ENCODE measurements around the gene DCP1B.
"Not testable (repeated sequence)": the region's sequence is repeated elsewhere in the genome, so short reads cannot be mapped to it uniquely, and the experiment has no call there.

DCP1B gene

GRCh38 chr12:1956716-1957115, 47.5 kb downstream of the DCP1B start:
- Histone ChIP-seq H3K36me3 (replicated peaks) (peaks cover 11% of the 10 kb centered on the region), H3K4me3 (ENCODE audit: low read depth, low read length) (no peak overlapping the region), H3K27ac (no peak overlapping the region), H3K27me3 (replicated peaks) (no peaks in the 10 kb centered on the region)
- in situ Hi-C loops (cut with HindIII; ENCODE audit: low pct_ligation_motif_present, low sequenced_read_pairs) = loop anchor here (25.0 kb wide), 1 partner anchor 269 kb away; the partner anchor contains the start of gene ADIPOR2
- no peak for DNase-seq
- TF ChIP-seq CTCF (IDR thresholded peaks at IDR 0.05; ENCODE audit: low read depth, low read length, missing control alignments) = no peak

- H3K27ac ChIP-seq = no peak overlapping the region
Observed at GRCh38 chr12:1949771-1950470, 54.3 kb downstream of the DCP1B start.

DNA sequence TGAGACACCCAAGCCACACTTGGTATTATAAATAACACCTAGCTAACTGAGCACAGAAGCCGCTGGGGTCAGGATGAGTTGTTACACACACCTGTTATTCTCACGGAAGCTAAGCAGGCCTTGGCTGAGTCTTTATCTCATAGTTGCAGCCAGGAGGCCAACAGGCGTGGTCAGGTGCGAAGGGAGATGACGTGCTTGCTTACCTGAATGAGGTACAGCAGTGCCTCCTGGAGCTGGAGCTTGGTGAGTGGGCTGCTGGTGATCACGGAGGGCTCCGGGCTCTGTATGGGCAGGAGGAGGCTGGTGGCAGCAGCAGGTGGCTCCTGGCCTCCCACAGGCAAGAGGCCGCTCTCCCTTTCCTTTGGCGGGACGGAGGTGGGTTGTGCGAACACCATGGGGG, 55.4 kb downstream of the DCP1B start:
- no peak overlapping the region for H3K27ac ChIP-seq
- no peaks in the 10 kb centered on the region for H3K27me3 ChIP-seq (replicated peaks)
- TF ChIP-seq CTCF (IDR thresholded peaks at IDR 0.05; ENCODE audit: low read depth, low read length, missing control alignments) = no peak
- no peak overlapping the region for H3K4me3 ChIP-seq (ENCODE audit: low read depth, low read length)
- in situ Hi-C loops (cut with HindIII; ENCODE audit: low pct_ligation_motif_present, low sequenced_read_pairs) = loop anchor here (25.0 kb wide), 1 partner anchor 137 kb away; the partner anchor contains the start of gene LRTM2
- no peak for DNase-seq
- H3K36me3 ChIP-seq (replicated peaks) = peaks cover 24% of the 10 kb centered on the region

More at GRCh38 chr12:1949771-1950470, 54.3 kb downstream of the DCP1B start:
- Histone ChIP-seq H3K4me3 (ENCODE audit: low read depth, low read length) (no peak overlapping the region), H3K36me3 (replicated peaks) (peaks cover 28% of the 10 kb centered on the region), H3K27me3 (replicated peaks) (no peaks in the 10 kb centered on the region)
- no peak for TF ChIP-seq CTCF (IDR thresholded peaks at IDR 0.05; ENCODE audit: low read depth, low read length, missing control alignments)
- in situ Hi-C loops (cut with HindIII; ENCODE audit: low pct_ligation_motif_present, low sequenced_read_pairs) = loop anchor here (25.0 kb wide), 2 partner anchors 138 to 263 kb away; partner anchors contain the start of genes ADIPOR2 and LRTM2
- DNase-seq = no peak

DNA sequence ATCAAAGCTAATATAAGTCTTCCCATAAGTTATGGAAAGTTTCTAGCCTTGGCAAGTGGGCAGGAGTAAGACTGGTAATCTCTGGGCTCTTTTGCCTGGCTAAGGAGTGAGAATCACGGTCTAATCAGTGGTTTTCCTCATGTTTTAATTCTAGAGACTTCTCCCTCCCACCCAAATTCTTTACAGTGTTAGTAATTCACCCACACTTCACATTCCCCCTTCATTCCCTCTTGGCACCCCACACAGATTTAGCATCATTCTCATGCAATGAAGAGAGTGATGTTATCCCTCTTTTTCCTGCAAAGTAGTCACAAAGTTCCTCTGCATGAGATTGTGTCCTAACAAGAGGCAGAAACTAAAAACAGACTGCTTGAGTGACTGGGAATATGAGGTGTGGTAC, 57.2 kb downstream of the DCP1B start:
- Histone ChIP-seq H3K27me3 (replicated peaks) (no peaks in the 10 kb centered on the region), H3K4me3 (ENCODE audit: low read depth, low read length) (no peak overlapping the region), H3K36me3 (replicated peaks) (peaks cover 17% of the 10 kb centered on the region), H3K27ac (no peak overlapping the region)
- TF ChIP-seq CTCF (IDR thresholded peaks at IDR 0.05; ENCODE audit: low read depth, low read length, missing control alignments) = no peak
- in situ Hi-C loops (cut with HindIII; ENCODE audit: low pct_ligation_motif_present, low sequenced_read_pairs) = loop anchor here (25.0 kb wide), 1 partner anchor 135 kb away; the partner anchor contains the start of gene LRTM2
- DNase-seq = peak; percentile 21

- no peak for DNase-seq
- TF ChIP-seq CTCF (IDR thresholded peaks at IDR 0.05; ENCODE audit: low read depth, low read length, missing control alignments) = no peak
- Histone ChIP-seq H3K27me3 (replicated peaks) (no peaks in the 10 kb centered on the region), H3K4me3 (ENCODE audit: low read depth, low read length) (no peak overlapping the region), H3K36me3 (replicated peaks) (peaks cover 17% of the 10 kb centered on the region), H3K27ac (no peak overlapping the region)
- in situ Hi-C loops (cut with HindIII; ENCODE audit: low pct_ligation_motif_present, low sequenced_read_pairs) = loop anchor here (25.0 kb wide), 1 partner anchor 134 kb away; the partner anchor contains the start of gene LRTM2
Observed at GRCh38 chr12:1946296-1946695, 58.0 kb downstream of the DCP1B start.

GRCh38 chr12:1945502-1945901, 58.8 kb downstream of the DCP1B start:
- not testable (repeated sequence) for H3K27me3 ChIP-seq (replicated peaks); H3K4me3 ChIP-seq (ENCODE audit: low read depth, low read length); H3K27ac ChIP-seq; DNase-seq
- peaks cover 21% of the 10 kb centered on the region for H3K36me3 ChIP-seq (replicated peaks)
- in situ Hi-C loops (cut with HindIII; ENCODE audit: low pct_ligation_motif_present, low sequenced_read_pairs) = loop anchor here (25.0 kb wide), 1 partner anchor 133 kb away; the partner anchor contains the start of gene LRTM2
